ENCODE measurements around the gene LGALS3BP.
"Not testable (repeated sequence)": the region's sequence is repeated elsewhere in the genome, so short reads cannot be mapped to it uniquely, and the experiment has no call there.

Gene LGALS3BP

GRCh38 chr17:78966123-78966813 lies 13.5 kb downstream of the LGALS3BP start:
- DNase-seq (ENCODE audit: low read depth in 2 of 3, low spot score in 2 of 3) = no peak

GRCh38 chr17:78965491-78965924 lies 14.2 kb downstream of the LGALS3BP start:
- DNase-seq (ENCODE audit: low read depth in 2 of 3, low spot score in 2 of 3) = no peak

GRCh38 chr17:78963378-78963777 lies 16.3 kb downstream of the LGALS3BP start:
- no peak for DNase-seq (ENCODE audit: low read depth in 2 of 3, low spot score in 2 of 3)

- DNase-seq (ENCODE audit: low read depth in 2 of 3, low spot score in 2 of 3) = not testable (repeated sequence)
These were observed 16.8 kb downstream of the LGALS3BP start for GRCh38 chr17:78962984-78963348.

GRCh38 chr17:78962345-78962983 lies 17.3 kb downstream of the LGALS3BP start:
- DNase-seq (ENCODE audit: low read depth in 2 of 3, low spot score in 2 of 3) = no peak

- DNase-seq (ENCODE audit: low read depth in 2 of 3, low spot score in 2 of 3) = no peak
These were observed 18.2 kb downstream of the LGALS3BP start for GRCh38 chr17:78961571-78961970.

GRCh38 chr17:78960928-78961327 lies 18.8 kb downstream of the LGALS3BP start:
- no peak for DNase-seq (ENCODE audit: low read depth in 2 of 3, low spot score in 2 of 3)

GRCh38 chr17:78959803-78960202 lies 19.9 kb downstream of the LGALS3BP start:
- DNase-seq (ENCODE audit: low read depth in 2 of 3, low spot score in 2 of 3) = no peak

- DNase-seq (ENCODE audit: low read depth in 2 of 3, low spot score in 2 of 3) = no peak
These were observed 21.0 kb downstream of the LGALS3BP start for GRCh38 chr17:78958641-78959127.

- DNase-seq (ENCODE audit: low read depth in 2 of 3, low spot score in 2 of 3) = no peak
These were observed 22.6 kb downstream of the LGALS3BP start for GRCh38 chr17:78957128-78957527.

GRCh38 chr17:78956254-78956653 lies 23.5 kb downstream of the LGALS3BP start:
- DNase-seq (ENCODE audit: low read depth in 2 of 3, low spot score in 2 of 3) = no peak

- DNase-seq (ENCODE audit: low read depth in 2 of 3, low spot score in 2 of 3) = no peak
These were observed 25.0 kb downstream of the LGALS3BP start for GRCh38 chr17:78954684-78955083.

GRCh38 chr17:78953356-78954350 lies 26.1 kb downstream of the LGALS3BP start:
- no peak for DNase-seq (ENCODE audit: low read depth in 2 of 3, low spot score in 2 of 3)

GRCh38 chr17:78952706-78953105 lies 27.0 kb downstream of the LGALS3BP start:
- DNase-seq (ENCODE audit: low read depth in 2 of 3, low spot score in 2 of 3) = no peak

- no peak for DNase-seq (ENCODE audit: low read depth in 2 of 3, low spot score in 2 of 3)
These were observed 27.7 kb downstream of the LGALS3BP start for GRCh38 chr17:78951967-78952551.

GRCh38 chr17:78950870-78951269 lies 28.9 kb downstream of the LGALS3BP start:
- DNase-seq (ENCODE audit: low read depth in 2 of 3, low spot score in 2 of 3) = no peak

GRCh38 chr17:78947235-78948149 lies 32.2 kb downstream of the LGALS3BP start:
- DNase-seq (ENCODE audit: low read depth in 2 of 3, low spot score in 2 of 3) = no peak

GRCh38 chr17:78946631-78947030 lies 33.1 kb downstream of the LGALS3BP start:
- DNase-seq (ENCODE audit: low read depth in 2 of 3, low spot score in 2 of 3) = no peak

GRCh38 chr17:78946131-78946530 lies 33.6 kb downstream of the LGALS3BP start:
- DNase-seq (ENCODE audit: low read depth in 2 of 3, low spot score in 2 of 3) = no peak

- not testable (repeated sequence) for DNase-seq (ENCODE audit: low read depth in 2 of 3, low spot score in 2 of 3)
These were observed 34.3 kb downstream of the LGALS3BP start for GRCh38 chr17:78945455-78945854.

Data from activated CD8-positive, alpha-beta memory T cell treated with anti-CD3 and anti-CD28 coated beads for 48 hours (primary cell).